ENCODE data around the gene NCAM2. TPM values are rescaled to one million over a fixed set of nuclear protein-coding genes. Genes with fewer than 3 reads are reported as not detected.

NCAM2 gene
- total and polyA plus RNA-seq, 11 donors: 0.19 to 4.3 (median 2.9) TPM

DNA sequence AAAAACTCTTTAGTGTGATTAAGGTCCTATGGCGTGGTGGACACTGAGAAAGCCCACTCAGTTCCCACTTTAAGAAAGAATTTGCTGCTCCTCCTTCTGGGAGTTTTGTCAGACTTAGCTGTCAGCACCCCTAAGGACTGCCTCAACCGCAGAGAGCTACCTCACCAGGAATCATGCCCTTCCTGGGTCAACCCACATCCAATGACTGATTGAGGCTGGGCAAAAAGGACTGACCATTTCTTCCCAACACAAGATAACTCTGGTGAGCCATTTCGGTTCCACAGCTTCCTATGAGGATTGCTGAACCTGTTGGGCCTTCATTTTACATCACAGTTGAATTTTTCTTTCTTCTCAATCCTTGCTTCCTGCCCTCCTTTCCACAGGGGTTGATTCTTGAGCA, 197.9 kb downstream of the NCAM2 start:
- no peak overlapping the region for H3K4me3 ChIP-seq
- no peaks in the 10 kb centered on the region for H3K27me3 ChIP-seq
- TF ChIP-seq CTCF (IDR thresholded peaks at IDR 0.05) (no peak), POLR2A (IDR thresholded peaks at IDR 0.05) (no peak)
- WGBS, 4 donors: 46 to 58% (median 56%) methylated on average over 3 of the region's 3 CpGs
- H3K36me3 ChIP-seq: no peaks in the 10 kb centered on the region
- no peak overlapping the region for H3K27ac ChIP-seq
- intact Hi-C loops (cut with DNase I): no loop called here
- DNase-seq: no peak
- no peaks in the 10 kb centered on the region for H3K9me3 ChIP-seq
- ATAC-seq: no peak
- peaks cover 0 to 19% (median 0%) of the 10 kb centered on the region in 12 donors for H3K4me1 ChIP-seq

- 76 to 83% (median 78%) methylated on average over 11 of the region's 11 CpGs for WGBS, 4 donors
- Histone ChIP-seq H3K27me3 (no peaks in the 10 kb centered on the region), H3K36me3 (no peaks in the 10 kb centered on the region), H3K27ac (no peak overlapping the region), H3K4me1 (peaks cover 0 to 26% (median 0%) of the 10 kb centered on the region in 12 donors), H3K9me3 (no peaks in the 10 kb centered on the region), H3K4me3 (no peak overlapping the region)
- no peak for ATAC-seq
- no peak for DNase-seq
- intact Hi-C loops (cut with DNase I): no loop called here
- TF ChIP-seq CTCF (IDR thresholded peaks at IDR 0.05): no peak
- TF ChIP-seq POLR2A (IDR thresholded peaks at IDR 0.05): no peak
Observed at GRCh38 chr21:21196848-21197247, 198.6 kb downstream of the NCAM2 start.

- Histone ChIP-seq H3K4me1 (peaks cover 0 to 22% (median 0%) of the 10 kb centered on the region in 12 donors), H3K9me3 (no peaks in the 10 kb centered on the region), H3K27ac (peak overlapping the region in 11 of 12 donors; percentile 36 to 88 (median 64)), H3K27me3 (no peaks in the 10 kb centered on the region), H3K4me3 (peak overlapping the region in 1 of 12 donors; percentile 36), H3K36me3 (no peaks in the 10 kb centered on the region)
- ATAC-seq: no peak
- intact Hi-C loops (cut with DNase I): no loop called here
- TF ChIP-seq POLR2A (IDR thresholded peaks at IDR 0.05) (no peak), CTCF (IDR thresholded peaks at IDR 0.05) (no peak)
- 69 to 78% (median 77%) methylated on average over 7 of the region's 7 CpGs for WGBS, 4 donors
- DNase-seq: no peak
Observed at GRCh38 chr21:21199342-21200102, 201.3 kb downstream of the NCAM2 start.

DNA sequence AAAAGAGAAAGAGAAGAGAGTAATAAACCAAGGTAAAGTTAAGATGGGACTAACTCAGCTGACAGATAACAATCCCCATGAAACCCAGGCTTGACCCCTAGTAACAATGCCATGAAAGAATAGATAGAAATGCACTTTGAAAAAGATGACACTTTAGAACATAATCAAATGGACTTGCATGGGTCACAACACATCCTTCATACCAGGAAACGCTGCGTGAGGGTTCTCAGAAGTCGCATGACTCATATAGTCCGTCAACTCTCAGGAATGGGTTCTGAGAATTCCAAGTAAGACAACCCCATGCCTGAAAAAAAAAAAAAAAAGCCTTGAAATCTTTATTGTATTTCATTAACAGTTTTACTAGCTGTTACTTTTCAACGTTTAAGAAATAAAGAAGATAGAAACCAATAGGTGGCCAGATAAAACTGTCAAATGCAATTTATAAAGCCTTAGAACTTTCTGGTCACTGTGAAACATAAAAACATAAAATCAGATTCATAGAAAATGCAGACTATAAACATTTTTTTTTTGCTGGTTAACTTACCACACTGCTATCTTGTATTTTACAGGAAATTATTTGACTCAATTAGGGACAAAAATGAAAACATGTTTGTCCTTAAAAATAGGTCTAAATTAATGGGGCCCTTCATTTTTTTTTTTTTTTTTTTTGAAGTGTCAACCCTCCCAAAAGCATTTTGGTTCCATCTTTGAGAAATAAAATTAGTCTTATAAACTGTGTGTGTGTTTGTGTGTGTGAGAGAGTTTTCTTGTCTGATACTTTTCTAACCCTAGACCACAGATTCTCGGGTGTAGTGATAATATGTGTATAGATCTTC, 202.1 kb downstream of the NCAM2 start:
- no peak for TF ChIP-seq CTCF (IDR thresholded peaks at IDR 0.05)
- no peak for TF ChIP-seq POLR2A (IDR thresholded peaks at IDR 0.05)
- Histone ChIP-seq H3K36me3 (no peaks in the 10 kb centered on the region), H3K27ac (peak overlapping the region in 11 of 12 donors; percentile 36 to 88 (median 64)), H3K4me3 (peak overlapping the region in 10 of 12 donors; percentile 2 to 50 (median 36)), H3K4me1 (peaks cover 0 to 22% (median 0%) of the 10 kb centered on the region in 12 donors), H3K27me3 (no peaks in the 10 kb centered on the region), H3K9me3 (no peaks in the 10 kb centered on the region)
- 45 to 64% (median 53%) methylated on average over 6 of the region's 6 CpGs for WGBS, 4 donors
- ATAC-seq (peak; percentile 77 to 96 (median 88)), DNase-seq (peak in 4 of 5 donors; percentile 24 to 62 (median 46))
- intact Hi-C loops (cut with DNase I): no loop called here

Data from heart left ventricle (tissue), 16 donors.